Activated CD4-positive, alpha-beta T cell treated with anti-CD3 and anti-CD28 coated beads for 48 hours (primary cell): ENCODE data around the gene ERP27.

Source experiments
- DNase-seq: peaks from one replicate; pipeline ENCODE4 v3.0.0-alpha.2; 2020

Gene ERP27

GRCh38 chr12:14959126-14959440 is 20.7 kb upstream of the ERP27 start:
- DNase-seq, result peak; percentile 52

- no peak for DNase-seq
Measured at GRCh38 chr12:14958361-14959125, 20.2 kb upstream of the ERP27 start.

- DNase-seq, result no peak
Measured at GRCh38 chr12:14957551-14958168, 19.3 kb upstream of the ERP27 start.

GRCh38 chr12:14956905-14957304 is 18.6 kb upstream of the ERP27 start:
- no peak for DNase-seq

GRCh38 chr12:14956024-14956891 is 17.9 kb upstream of the ERP27 start:
- DNase-seq, result peak; percentile 59

- no peak for DNase-seq
Measured at GRCh38 chr12:14954269-14954668, 15.9 kb upstream of the ERP27 start.

- DNase-seq, result no peak
Measured at GRCh38 chr12:14953752-14954151, 15.4 kb upstream of the ERP27 start.

- peak; percentile 39 for DNase-seq
Measured at GRCh38 chr12:14952299-14952921, 14.1 kb upstream of the ERP27 start.

- DNase-seq, result no peak
Measured at GRCh38 chr12:14951851-14952250, 13.5 kb upstream of the ERP27 start.

- no peak for DNase-seq
Measured at GRCh38 chr12:14950982-14951746, 12.8 kb upstream of the ERP27 start.

- DNase-seq, result peak; percentile 52
Measured at GRCh38 chr12:14950421-14950820, 12.1 kb upstream of the ERP27 start.

GRCh38 chr12:14949631-14950030 is 11.3 kb upstream of the ERP27 start:
- peak; percentile 54 for DNase-seq

- peak; percentile 56 for DNase-seq
Measured at GRCh38 chr12:14948672-14949071, 10.3 kb upstream of the ERP27 start.

- DNase-seq, result no peak
Measured at GRCh38 chr12:14946861-14947260, 8.5 kb upstream of the ERP27 start.

GRCh38 chr12:14946162-14946561 is 7.8 kb upstream of the ERP27 start:
- DNase-seq, result no peak

GRCh38 chr12:14942196-14942931 is 4.0 kb upstream of the ERP27 start:
- no peak for DNase-seq

GRCh38 chr12:14941369-14941768 is 3.0 kb upstream of the ERP27 start:
- no peak for DNase-seq

GRCh38 chr12:14937689-14938088 is 648 bp downstream of the ERP27 start:
- no peak for DNase-seq

GRCh38 chr12:14937014-14937413 is 1.3 kb downstream of the ERP27 start:
- no peak for DNase-seq

- no peak for DNase-seq
Measured at GRCh38 chr12:14936224-14936861, 2.0 kb downstream of the ERP27 start.

GRCh38 chr12:14935031-14935430 is 3.3 kb downstream of the ERP27 start:
- DNase-seq, result no peak
